Activated T-cell treated with anti-CD3 and anti-CD28 coated beads, Interleukin-2, amount 50 U/mL, for 48 hours (primary cell): Measurements from ENCODE around the gene PRKCA.
"Not testable (repeated sequence)": the region's sequence is repeated elsewhere in the genome, so short reads cannot be mapped to it uniquely, and the experiment has no call there.

ENCODE experiments used
- DNase-seq, 2 experiments: peaks; one replicate each; pipeline ENCODE4 v3.0.0-alpha.2; 2020

PRKCA gene

DNA sequence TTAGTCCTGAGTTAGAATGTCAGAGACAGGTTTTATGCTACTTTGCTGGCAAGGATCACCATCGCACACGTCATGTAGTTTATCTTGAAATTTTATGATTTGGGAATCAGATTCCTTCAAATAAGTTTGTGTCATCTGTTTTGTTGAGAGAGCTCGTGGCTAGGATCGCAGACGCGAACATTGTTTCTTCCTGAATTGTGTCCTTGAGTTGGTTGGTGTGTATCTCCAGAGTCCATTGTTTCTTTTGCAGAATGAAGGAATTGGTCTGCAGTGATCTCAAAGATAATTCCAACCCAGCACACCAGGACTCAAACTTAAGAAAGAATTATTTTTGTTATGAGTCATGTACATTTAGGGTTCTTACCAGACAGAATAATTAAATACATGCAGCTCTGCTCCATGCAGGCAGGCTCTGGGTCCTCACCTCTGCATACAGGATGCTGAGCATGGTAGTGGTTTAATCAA is 51.6 kb downstream of the PRKCA start:
- DNase-seq: no peak

DNA sequence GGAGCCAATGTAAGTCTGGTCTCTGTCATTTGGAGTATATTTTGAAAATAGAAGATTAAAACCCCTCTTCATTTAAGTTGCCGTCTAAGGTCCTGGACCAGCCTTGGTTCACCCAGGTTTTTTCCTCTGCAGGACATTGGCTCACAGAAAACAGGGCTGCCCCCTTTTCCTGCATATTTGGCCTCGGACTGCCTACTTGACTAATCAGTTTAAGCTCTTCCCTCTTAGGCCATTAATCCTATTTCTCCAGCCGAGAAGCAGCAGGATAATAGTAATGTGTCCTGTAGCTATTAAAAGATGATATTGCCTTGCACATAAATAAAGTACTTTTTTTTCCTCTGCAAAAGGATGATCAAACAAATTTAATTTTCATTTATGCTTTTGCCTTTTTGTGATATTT is 52.1 kb downstream of the PRKCA start:
- no peak for DNase-seq

DNA sequence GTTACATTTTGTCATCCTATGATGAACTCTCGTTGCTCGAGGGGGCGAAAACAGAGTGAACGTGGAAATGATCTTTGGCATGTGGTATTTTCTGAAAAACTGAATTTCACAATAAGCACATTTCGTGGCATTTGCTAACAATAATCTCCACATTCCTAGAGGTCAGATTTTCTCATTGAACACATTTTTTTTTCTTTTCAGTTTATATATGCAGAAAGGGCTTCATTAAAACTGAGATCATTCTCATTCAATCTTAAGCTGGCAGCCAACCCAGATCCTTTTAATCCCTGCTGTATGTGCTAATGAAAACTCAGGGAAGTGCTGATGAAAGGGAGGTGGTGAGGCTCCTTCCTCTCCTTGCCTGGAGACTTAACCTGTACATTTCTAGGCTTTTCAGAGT is 52.6 kb downstream of the PRKCA start:
- DNase-seq: no peak

DNA sequence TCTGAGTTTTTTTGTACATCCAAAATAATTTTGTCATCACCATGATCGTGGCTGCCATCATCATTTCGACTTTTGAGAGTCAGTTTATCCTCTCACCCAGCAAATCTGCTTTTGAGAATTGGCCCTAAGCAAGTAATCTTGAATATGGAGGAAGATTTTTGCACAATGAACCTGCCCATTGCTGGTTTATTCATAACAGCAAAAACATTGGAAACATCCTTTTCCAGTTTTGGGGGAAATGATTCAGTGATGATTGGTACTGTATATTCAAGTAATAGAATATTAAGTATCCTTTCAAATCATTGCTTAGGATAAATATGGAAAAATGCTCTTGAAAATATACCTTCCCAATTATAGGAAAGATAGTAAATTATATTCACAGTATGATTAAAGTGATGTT is 53.1 kb downstream of the PRKCA start:
- no peak for DNase-seq

DNA sequence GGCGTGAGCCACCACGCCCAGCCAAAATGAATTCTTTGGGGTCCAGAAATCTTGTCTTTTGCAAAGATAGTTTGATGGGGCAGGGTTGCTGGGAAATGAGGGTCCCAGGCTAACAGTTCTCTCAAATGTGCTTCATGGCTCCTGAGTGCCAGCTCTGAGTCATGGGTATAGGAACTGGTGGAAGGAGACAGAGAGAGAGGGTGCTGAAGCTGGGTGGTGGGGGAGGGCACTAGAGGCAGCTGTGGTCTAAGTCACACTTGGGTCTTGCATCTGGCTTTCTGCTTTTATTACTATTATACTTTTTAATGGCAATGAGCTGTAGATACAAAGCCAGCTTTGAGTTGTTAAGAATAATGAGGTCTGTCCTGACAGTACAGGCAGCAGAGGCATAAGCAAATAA is 54.6 kb downstream of the PRKCA start:
- DNase-seq: no peak

DNA sequence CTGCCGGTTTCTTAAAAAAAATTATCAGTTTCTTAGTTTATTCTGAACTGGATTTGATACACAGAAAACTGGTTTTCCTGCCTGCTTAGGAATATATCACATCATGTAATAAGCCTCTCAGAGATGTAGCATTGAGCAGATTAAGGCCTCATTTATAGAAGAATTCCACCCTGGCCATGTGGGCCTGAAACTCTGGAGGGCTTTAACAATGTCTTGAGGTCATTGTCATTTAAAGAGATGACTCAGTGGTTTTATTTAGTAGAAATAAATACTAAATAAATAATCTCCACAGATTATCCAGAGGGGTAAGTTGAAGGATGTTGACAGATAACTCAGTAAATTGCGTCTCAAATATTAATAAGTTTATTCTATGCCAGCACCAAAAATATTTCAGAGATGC is 56.9 kb downstream of the PRKCA start:
- DNase-seq: no peak

DNA sequence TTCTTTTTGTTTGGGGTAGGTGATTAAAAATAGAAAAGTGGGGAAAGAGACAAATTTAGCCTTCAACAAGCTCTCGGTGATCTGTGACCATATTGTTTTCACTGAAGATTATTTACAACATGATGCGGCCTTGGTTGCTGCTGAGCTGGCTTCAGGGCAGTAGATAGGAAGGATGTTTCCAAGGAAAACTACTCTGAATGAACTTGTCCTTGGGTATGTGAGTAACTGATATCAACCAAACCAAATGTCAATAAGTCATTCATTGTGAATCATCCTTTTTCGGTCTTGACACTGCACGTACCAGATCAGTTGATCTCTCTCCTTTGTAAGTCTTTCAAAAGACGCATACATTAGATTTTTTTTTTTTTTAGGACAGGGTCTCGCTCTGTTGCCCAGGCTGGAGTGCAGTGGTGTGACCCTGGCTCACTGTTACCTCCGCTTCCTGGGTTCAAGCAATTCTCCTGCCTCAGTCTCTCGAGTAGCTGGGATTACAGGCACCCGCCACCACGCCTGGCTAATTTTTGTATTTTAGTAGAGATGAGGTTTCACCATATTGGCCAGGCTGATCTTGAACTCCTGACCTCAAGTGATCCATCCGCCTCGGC is 58.6 kb downstream of the PRKCA start:
- not testable (repeated sequence) for DNase-seq

DNA sequence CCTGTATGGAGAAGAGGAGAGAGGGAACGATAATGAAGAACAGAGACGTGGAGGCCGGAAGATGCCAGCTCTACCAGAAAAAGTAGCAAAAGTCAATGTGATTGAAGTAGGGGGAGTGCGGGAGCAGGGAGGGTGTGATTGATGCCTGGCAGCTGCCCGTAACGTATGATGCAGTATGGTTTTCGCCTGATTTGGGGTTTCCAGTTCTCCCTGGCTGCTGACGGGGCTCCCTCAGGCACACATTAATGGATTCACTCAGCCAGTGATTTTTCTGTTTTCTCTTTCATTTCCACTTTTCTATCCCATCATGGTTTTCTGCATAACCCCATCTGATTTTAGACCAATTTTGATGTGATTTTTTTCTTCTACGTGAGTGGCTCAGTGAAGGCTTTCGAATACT is 62.1 kb downstream of the PRKCA start:
- peak; percentile 40 to 43 for DNase-seq

DNA sequence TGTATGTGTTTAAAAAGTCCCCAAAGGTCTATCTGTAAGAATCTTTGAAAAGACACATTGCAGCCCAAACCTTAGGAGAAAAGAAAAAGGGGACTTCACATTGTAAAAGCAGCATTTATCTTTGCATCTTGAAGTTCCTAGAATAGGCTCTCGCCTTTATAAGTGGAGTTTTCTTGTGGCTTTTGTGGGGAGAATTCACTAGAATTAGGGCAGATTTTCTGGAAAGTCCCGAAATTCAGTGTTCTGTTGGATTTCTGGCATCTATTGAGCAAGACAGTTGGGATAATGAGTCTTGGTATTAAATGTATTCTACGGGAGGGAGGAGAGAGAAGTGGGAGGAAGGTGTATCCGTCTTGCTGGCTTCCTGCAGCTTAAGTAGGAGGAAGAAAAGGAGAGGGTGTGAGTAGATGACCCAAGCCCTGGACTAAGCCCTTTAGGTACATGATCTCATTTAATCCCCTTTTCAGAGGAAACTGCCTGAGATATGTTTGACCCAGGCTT is 62.6 kb downstream of the PRKCA start:
- DNase-seq: no peak

DNA sequence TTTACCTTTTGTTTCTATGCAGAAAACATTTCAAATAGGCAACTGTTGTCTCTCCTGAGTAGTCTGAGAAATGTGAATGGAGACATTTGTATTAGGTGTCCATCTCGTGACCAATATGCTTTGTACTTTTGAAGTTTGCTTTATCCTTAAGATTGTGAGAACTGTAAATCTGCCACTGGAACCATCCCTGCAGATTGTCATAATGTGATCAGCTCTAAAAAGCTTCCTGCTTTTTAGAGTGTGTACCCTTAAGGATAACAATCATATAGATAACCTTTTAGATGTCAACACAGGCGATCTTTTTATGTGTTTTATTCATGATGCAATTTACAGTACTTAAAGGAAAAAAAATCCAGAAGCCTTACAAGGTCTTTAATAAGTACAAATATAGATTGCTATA is 63.5 kb downstream of the PRKCA start:
- no peak for DNase-seq

DNA sequence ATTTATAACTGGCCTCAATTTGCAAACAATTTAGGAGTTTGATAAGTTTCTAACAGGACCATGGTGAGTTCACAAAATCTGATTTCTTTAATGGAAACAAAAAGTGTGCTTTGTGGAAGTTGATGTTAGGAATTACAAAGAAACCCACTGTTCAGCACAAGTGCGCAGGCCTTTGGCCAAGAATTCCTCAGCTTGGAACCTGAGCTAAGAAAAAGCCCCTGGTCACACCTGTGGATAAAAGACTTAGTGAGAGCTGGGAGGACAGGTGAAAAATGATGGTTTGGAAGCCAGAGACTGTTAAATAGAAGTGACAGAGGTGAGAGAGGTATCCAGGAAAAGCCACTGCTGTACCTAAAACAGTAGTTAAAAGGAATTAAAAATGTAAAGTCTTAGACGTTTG is 64.7 kb downstream of the PRKCA start:
- DNase-seq: no peak

DNA sequence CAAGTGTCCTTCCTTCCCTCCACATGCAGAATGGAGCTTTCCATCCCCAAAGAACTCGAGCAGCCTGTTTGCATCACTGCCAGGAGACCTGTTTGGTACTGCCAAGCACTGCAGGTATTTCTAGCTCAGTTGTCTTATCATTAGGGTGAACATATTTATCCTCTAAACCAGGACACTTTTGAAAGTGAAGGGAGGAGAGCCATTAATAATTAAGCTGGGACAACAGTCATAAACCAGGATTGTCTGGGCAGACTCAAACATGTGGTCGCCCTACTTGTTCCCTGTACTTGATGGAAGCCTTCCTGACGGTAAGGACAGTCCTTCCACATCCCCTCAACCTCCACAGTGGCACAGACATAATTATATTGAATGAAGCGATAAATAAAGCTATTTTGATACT is 67.4 kb downstream of the PRKCA start:
- no peak for DNase-seq

DNA sequence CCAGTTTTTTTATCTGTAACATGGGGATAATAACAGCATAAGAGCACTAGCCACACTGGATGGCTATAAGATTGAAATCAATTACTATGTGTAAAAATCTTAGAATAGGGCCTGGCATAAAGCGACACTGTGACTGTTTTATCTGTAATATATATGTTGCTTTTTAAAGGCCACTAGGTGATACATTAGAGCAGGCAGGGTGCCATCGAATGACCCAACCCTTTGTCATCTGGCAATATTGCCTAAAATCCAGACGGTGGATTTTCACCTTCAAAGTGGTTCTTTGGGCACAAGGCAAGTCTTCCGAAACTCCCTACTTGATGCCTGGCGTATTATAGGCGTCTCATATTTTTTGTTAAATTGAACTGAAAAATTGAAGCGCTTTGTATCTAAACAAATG is 69.1 kb downstream of the PRKCA start:
- no peak for DNase-seq

DNA sequence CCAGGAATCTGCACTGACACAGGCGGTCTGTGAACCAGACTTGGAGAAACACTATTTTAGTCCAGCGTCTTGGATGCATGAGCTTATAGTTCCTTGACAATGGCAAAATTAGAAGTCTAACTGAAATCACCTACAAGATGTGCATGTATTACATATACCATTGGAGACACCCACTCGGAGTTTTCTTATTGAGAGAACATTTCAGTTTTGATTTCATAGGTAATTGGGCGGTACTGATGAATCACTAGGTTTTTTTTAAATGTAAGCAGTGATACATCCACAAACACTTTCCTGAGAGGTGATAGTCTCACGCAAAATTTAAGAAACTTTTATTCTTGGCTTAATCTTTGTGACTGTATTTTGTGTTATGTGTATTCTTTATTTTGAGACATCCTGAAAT is 69.8 kb downstream of the PRKCA start:
- peak in 1 of 2 experiments; percentile 41 for DNase-seq

DNA sequence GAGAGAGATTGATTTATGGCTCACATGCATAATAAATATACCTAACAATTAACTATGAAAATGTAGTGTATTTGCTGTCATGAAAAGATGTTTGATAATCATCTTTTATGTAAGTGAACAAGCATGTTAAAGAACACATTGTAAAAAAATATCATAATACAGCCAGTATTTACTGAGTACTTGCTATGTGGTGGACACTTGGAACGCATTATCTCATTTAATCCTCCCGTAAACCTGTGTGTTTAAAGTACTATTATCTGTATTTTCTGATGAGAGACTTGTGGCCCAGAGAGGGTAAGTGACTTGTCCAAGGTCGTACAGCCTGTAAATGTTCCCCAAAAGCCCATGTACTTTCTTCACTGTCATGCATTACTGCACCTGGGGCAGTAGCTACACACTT is 70.7 kb downstream of the PRKCA start:
- no peak for DNase-seq

DNA sequence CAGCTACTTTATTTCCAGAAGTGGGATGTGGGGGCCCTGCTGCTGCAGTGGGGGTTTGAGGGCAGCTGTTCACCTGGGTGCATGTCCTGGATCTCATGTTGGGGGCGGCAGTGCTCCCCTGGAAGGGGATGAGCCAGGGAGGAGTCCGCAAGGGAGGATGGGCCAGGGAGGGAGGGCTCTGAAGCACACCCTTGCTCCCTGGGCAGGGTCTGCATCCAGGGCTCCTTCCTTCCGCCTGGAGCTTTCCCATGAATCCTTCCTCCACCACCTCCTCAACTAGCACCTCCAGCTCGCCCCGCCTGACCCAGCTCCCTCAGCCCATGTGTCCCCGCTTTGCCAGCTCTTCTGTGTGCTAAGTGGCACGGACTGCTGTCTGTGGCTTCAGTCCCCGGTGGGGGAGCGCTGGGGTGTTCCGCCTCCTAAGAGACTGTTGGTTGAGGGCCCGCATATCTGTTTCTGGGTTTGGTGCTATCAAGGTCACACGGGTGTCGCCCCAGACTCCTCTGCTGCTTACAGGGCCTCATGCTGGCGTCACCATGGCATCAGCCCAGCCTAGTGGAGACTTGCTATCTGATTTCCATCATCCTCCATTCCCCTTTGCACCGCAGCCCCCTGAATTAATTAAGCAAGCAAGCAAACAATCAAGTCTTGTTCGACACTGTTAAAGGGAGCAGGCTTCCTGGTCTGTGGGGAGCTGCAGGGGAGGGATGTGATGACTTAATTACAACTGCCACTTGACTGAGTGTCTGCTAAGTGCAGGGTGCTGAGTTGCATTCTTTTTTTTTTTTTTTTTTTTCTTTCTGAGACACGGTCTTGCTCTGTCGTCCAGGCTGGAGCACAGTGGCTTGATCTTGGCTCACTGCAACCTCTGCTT is 71.8 kb downstream of the PRKCA start:
- DNase-seq: peak; percentile 60 to 66

DNA sequence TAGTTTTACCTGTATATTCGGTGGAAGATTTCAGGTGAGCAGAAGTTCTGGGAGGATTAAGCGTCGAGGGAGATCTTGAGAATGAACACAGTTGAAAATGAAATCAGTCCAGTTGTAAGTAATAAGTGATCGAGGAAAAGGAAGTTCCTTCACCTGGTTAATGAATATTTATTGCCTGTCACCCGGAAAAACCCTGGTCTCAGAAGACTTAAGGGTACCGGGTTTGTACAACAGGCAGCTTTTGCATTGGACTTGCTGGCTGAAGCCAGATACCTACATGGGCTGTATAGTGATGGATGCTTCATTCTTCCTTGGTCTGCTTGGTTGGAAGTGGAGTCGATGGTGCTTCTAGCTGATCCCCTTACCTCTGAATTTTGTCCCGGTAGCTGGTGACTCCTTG is 72.7 kb downstream of the PRKCA start:
- DNase-seq: no peak

DNA sequence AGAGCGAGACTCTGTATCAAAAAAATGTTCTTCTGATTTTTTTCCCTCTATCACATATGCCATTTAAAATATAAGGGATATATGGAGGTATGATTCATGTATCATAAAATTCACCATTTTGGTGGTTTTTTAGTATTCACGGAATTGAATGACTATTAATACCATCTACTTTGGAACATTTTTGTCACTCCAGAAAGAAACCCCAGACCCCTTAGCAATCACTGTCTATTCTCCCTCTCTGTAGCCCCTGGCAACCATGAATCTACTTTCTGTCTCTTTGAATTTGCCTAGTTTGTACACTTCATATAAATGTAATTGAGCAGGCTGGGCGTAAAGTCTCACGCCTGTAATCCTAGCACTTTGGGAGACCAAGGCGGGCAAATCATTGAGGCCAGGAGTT is 75.9 kb downstream of the PRKCA start:
- no peak for DNase-seq

DNA sequence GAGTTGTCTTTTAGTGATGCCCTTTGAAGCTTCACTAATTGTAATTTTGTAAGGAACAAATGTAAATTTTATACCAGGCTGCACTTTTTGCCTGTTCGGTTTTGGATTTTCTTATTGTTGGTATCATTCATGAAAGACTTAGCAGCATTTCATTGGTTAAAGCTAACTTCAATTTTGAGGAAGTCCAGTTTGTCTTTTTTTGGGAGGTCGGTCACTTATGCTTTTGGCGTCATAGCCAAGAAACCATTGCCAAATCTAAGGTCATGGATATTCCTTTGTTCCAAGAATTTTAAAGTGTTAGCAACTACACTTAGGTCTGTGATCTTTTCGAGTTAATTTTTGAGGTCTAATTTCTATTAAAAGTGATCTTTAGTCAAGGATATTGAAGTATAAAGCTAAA is 77.1 kb downstream of the PRKCA start:
- no peak for DNase-seq

DNA sequence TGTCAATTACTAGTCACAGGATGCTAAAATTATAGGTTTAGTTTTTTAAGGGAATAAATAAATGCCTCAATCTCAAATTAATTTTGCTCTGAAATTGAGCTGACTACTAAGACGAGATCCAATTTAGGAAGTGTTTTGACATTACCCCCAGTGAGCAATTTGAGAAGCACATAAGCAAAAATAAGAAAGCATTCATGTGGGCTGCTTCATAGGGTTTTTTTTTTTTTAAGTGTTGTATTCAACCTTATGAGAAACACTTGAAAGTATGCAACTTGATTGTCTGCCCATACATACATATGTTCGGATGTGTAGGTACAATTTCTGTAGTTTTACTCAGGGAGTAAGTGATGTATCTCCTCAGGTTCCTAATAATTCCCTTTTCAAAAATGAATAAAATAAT is 77.6 kb downstream of the PRKCA start:
- no peak for DNase-seq

DNA sequence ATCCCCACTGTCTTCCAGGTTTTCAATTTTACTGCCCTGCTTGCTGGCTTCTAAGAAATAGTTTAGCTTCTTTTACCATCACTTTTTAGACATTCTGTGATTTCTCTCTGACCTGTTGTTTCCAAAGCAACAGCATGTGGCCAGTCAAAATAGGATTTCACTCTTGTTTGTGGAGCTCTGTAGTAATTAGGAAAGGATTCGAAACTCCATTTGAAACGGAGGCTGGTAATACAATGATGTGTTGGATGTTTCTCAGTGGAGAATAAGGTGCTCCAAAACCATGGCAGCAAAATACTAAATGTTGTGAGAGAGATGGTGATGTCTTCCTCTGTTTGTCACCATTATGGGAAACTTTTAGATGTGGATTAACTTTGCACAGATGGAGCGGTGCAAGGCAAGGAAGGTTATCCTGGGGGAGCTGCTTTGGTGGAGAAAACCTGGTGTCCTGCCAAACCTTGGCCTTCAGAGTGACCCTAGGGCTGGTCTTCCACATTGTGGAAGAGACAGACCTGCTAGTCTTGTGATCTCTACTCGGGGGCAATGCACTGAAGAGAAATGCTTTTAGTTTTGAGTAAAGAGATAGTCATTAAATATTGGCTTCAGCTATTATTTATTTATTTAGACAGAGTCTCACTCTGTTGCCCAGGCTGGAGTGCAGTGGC is 79.4 kb downstream of the PRKCA start:
- DNase-seq: no peak

DNA sequence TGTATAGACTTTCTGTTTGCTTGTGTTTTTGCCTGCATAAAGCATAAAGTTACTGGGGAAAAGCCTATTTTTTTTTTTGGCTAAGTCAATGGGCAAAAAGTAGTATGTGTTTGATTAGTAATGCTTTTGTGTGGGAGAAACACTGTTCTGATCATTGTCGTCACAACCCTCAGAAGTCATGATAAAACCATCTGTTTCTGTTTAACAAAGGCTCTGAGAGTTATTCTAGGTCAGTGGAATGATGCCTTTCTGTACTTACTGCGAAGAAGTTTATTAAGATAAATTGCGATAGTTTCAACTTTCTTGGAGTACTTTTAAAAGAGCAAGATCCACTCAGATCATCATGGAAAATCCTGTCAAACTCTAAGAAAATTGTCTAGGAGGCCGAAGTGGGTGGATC is 80.9 kb downstream of the PRKCA start:
- DNase-seq: no peak

DNA sequence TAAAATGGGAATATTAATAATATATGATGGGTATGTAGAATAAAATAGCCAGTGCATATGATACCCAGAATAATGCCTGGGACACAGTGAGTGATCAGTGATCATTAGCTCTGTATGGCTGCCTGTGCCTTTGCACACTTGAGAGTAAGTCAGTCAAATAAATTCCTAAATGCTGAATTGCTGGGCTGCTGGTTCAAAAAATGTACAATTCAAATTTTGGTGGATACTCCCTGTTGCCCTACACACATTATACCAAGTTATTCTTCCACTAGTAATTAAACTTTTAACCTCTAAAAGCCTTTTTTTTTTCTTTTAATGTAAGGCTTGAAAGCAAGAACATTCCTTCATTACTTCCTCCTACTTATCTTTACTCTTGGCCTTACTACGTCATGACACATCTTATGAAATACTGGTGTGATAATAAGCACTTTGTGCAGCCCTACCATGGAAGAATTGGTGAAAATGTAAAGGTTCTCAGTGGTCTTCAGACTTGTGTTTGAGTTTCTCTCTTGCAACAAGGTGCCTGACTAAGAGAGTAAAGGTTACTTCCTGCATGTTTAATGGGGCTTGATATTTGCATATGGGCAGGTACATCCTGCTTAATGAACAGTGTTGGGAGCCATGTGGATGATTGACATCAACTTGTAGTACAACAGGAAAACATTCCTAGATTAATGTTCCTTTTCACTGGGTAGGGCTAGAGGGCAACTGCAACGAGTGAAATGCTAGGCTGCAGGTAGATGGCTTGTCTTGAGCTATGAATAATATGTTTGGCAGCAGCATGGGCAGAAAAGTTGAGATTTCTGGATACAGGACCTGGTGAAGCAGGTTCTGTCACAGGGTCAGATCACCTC is 84.3 kb downstream of the PRKCA start:
- no peak for DNase-seq
